DOHH2 (cell line): ENCODE measurements around the gene AP3B2.
A peak's percentile ranks its signal among the peaks of the same experiment; 100 is the strongest.

Experiments used
- H3F3A ChIP-seq: fragments of 200-600 bp; sonication (generic), shearing (Covaris generic); 2 replicates; pipeline ENCODE4 v1.6.0; 2016; ENCODE audit warnings: antibody characterized with exemption, mild to moderate bottlenecking; ENCODE audit not compliant: control insufficient read depth, insufficient read depth
- H3K27ac ChIP-seq: fragments of 200-600 bp; sonication (generic); 2 replicates; pipeline ENCODE4 v1.5.1; 2014; ENCODE audit warnings: low read depth, mild to moderate bottlenecking, low read length, moderate library complexity
- H3K27me3 ChIP-seq: fragments of 200-600 bp; sonication (generic); 2 replicates; pipeline ENCODE4 v1.6.1; 2014; ENCODE audit warnings: mild to moderate bottlenecking, low read length, mixed read lengths; ENCODE audit not compliant: control insufficient read depth
- H3K36me3 ChIP-seq: fragments of 200-600 bp; sonication (generic); 2 replicates; pipeline ENCODE4 v1.6.1; 2014; ENCODE audit warnings: mild to moderate bottlenecking, low read length, moderate library complexity, mixed read lengths; ENCODE audit not compliant: control insufficient read depth
- H3K4me1 ChIP-seq: fragments of 200-600 bp; sonication (generic); 2 replicates; pipeline ENCODE4 v1.6.1; 2014; ENCODE audit warnings: mild to moderate bottlenecking, low read length, mixed read lengths; ENCODE audit not compliant: control insufficient read depth
- H3K4me2 ChIP-seq: fragments of 200-600 bp; sonication (generic); 2 replicates; pipeline ENCODE4 v1.6.0; 2014; ENCODE audit warnings: mild to moderate bottlenecking, low read length, moderate library complexity
- H3K4me3 ChIP-seq: fragments of 200-600 bp; sonication (generic); 2 replicates; pipeline ENCODE4 v1.5.1; 2014; ENCODE audit warnings: mild to moderate bottlenecking, low read length, mixed read lengths
- H3K79me2 ChIP-seq: fragments of 200-600 bp; sonication (generic); 2 replicates; pipeline ENCODE4 v1.6.1; 2014; ENCODE audit warnings: mild to moderate bottlenecking, low read length, mixed read lengths; ENCODE audit not compliant: control insufficient read depth
- H3K9me2 ChIP-seq: fragments of 200-600 bp; sonication (generic); replicated peaks from 2 replicates; pipeline ENCODE4 v1.6.1; 2014; ENCODE audit warnings: mild to moderate bottlenecking, low read length, mixed read lengths; ENCODE audit not compliant: control insufficient read depth
- H3K9me3 ChIP-seq: fragments of 200-600 bp; sonication (generic); 2 replicates; pipeline ENCODE4 v1.6.1; 2014; ENCODE audit warnings: antibody characterized with exemption, low read length, mixed read lengths; ENCODE audit not compliant: control insufficient read depth, insufficient read depth
- H4K20me1 ChIP-seq: fragments of 200-600 bp; sonication (generic); 2 replicates; pipeline ENCODE4 v1.6.0; 2014; ENCODE audit warnings: low read depth, mild to moderate bottlenecking, antibody characterized with exemption, low read length, moderate library complexity; ENCODE audit not compliant: control insufficient read depth, insufficient read depth
- EZH2phosphoT487 ChIP-seq: fragments of 200-600 bp; sonication (generic); IDR thresholded peaks from 2 replicates; pipeline ENCODE4 v1.6.1; 2017; ENCODE audit warnings: borderline replicate concordance, mild to moderate bottlenecking, antibody characterized with exemption, low read length, moderate library complexity, mixed read lengths
- TF ChIP-seq, protein P1 (sequence below): fragments of 200-600 bp; sonication (generic); IDR thresholded peaks from one replicate; pipeline ENCODE4 v1.5.1; 2014; ENCODE audit warnings: antibody characterized with exemption, mild to moderate bottlenecking, low read depth, low read length; ENCODE audit not compliant: poor library complexity, severe bottlenecking

AP3B2 gene

DNA sequence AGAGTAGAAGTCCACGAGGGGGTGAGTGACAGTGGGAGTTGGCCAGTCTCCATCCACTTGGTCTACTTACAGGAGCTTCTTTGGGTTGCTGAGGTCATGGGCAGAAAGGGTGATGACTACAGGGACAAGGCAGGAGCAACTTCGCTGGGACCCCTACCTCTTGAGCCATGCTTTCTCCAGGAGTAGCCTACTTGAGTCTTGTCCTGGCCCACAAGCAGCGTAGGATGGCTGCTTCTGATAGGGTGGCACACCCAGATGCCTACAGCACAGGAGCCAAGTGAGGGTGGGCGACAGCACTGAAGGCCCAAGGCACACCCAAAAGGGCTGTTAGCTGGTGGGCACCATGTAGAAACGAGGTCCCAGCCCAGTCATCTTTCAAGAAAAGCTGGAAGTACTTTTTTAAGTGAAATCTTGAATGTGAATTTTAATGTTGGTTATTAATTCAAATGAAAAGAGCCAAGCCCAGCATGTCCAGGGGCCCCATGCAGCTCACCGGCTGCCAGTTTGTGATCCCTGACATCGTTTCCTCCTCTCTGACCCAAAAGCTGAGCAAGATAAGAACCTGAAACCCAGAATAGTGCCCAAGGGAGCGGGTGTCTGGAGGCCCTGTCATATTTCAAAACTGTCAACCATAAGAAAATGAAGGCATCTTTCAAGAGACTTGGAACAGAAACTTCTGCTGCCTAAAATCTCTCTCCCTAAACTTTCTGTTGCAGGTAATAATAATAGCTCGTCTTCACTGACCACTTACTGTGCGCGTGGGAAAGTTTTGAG is 60.3 kb downstream of the AP3B2 start:
- no peak overlapping the region for H3K4me3 ChIP-seq
- H3K4me2 ChIP-seq, result no peak overlapping the region
- no peaks in the 10 kb centered on the region for H3K79me2 ChIP-seq
- no peaks in the 10 kb centered on the region for H3K9me3 ChIP-seq
- H3K27me3 ChIP-seq, result peaks cover 6% of the 10 kb centered on the region; the same call in 1 of the 2 replicates
- no peak overlapping the region for H3K27ac ChIP-seq
- no peaks in the 10 kb centered on the region for H4K20me1 ChIP-seq
- no peaks in the 10 kb centered on the region for H3F3A ChIP-seq
- no peaks in the 10 kb centered on the region for H3K9me2 ChIP-seq
- H3K4me1 ChIP-seq, result no peaks in the 10 kb centered on the region
- TF ChIP-seq, protein P1, sequence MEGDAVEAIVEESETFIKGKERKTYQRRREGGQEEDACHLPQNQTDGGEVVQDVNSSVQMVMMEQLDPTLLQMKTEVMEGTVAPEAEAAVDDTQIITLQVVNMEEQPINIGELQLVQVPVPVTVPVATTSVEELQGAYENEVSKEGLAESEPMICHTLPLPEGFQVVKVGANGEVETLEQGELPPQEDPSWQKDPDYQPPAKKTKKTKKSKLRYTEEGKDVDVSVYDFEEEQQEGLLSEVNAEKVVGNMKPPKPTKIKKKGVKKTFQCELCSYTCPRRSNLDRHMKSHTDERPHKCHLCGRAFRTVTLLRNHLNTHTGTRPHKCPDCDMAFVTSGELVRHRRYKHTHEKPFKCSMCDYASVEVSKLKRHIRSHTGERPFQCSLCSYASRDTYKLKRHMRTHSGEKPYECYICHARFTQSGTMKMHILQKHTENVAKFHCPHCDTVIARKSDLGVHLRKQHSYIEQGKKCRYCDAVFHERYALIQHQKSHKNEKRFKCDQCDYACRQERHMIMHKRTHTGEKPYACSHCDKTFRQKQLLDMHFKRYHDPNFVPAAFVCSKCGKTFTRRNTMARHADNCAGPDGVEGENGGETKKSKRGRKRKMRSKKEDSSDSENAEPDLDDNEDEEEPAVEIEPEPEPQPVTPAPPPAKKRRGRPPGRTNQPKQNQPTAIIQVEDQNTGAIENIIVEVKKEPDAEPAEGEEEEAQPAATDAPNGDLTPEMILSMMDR, result no peak
- no peak for TF ChIP-seq EZH2phosphoT487
- no peaks in the 10 kb centered on the region for H3K36me3 ChIP-seq

GRCh38 chr15:82648257-82649103 is 61.2 kb downstream of the AP3B2 start:
- Histone ChIP-seq H3K4me2 (peak overlapping the region; percentile 45; the same call in 1 of the 2 replicates), H3K27me3 (peaks cover 2% of the 10 kb centered on the region; the same call in 1 of the 2 replicates), H3K36me3 (no peaks in the 10 kb centered on the region), H3K9me3 (no peaks in the 10 kb centered on the region), H4K20me1 (no peaks in the 10 kb centered on the region), H3K79me2 (no peaks in the 10 kb centered on the region), H3F3A (no peaks in the 10 kb centered on the region), H3K9me2 (no peaks in the 10 kb centered on the region), H3K27ac (no peak overlapping the region), H3K4me3 (peak overlapping the region; percentile 56), H3K4me1 (no peaks in the 10 kb centered on the region)
- TF ChIP-seq, protein P1, result no peak
- TF ChIP-seq EZH2phosphoT487, result no peak

- Histone ChIP-seq H3K4me3 (peak overlapping the region; percentile 56), H3F3A (no peaks in the 10 kb centered on the region), H3K9me3 (no peaks in the 10 kb centered on the region), H3K36me3 (no peaks in the 10 kb centered on the region), H3K9me2 (no peaks in the 10 kb centered on the region), H4K20me1 (no peaks in the 10 kb centered on the region), H3K27ac (no peak overlapping the region), H3K4me1 (no peaks in the 10 kb centered on the region), H3K79me2 (no peaks in the 10 kb centered on the region), H3K4me2 (peak overlapping the region; percentile 45), H3K27me3 (peaks cover 2% of the 10 kb centered on the region; the same call in 1 of the 2 replicates)
- TF ChIP-seq, protein P1, result no peak
- TF ChIP-seq EZH2phosphoT487, result no peak
Observed at GRCh38 chr15:82647835-82648256, 61.8 kb downstream of the AP3B2 start.
